Uterus (tissue), 4 donors: ENCODE data around the gene LLCFC1. TPM values are rescaled to one million over a fixed set of nuclear protein-coding genes. Genes with fewer than 3 reads are reported as not detected.

Experiments
- DNase-seq, 2 donors: peaks; one replicate each; pipeline ENCODE4 v3.0.0-alpha.2; 2019 to 2020
- H3K27ac ChIP-seq, 2 donors: fragments of 200-600 bp; sonication (generic); 1 replicate in 1 of 2; 2 replicates in 1 of 2; pipeline ENCODE4 v1.5.1; 2016 to 2018
- H3K27me3 ChIP-seq, 2 donors: fragments of 200-600 bp; sonication (generic); one replicate each; pipeline ENCODE4 v1.5.1; 2018 to 2019; ENCODE audit warnings: control low read depth in 1 of 2
- H3K36me3 ChIP-seq, 2 donors: fragments of 200-600 bp; sonication (generic); one replicate each; pipeline ENCODE4 v1.5.1; 2019; ENCODE audit warnings: control low read depth in 1 of 2
- H3K4me1 ChIP-seq, 2 donors: fragments of 200-600 bp; sonication (generic); one replicate each; pipeline ENCODE4 v1.5.1; 2018 to 2019; ENCODE audit warnings: control low read depth in 1 of 2
- H3K4me3 ChIP-seq, 2 donors: fragments of 200-600 bp; sonication (generic); 1 replicate in 1 of 2; 2 replicates in 1 of 2; pipeline ENCODE4 v1.5.1; 2018 to 2019; ENCODE audit warnings: mild to moderate bottlenecking in 1 of 2
- H3K9me3 ChIP-seq, 2 donors: fragments of 200-600 bp; sonication (generic); one replicate each; pipeline ENCODE4 v1.5.1; 2019; ENCODE audit warnings: control low read depth in 1 of 2
- CTCF ChIP-seq, 4 experiments: fragments of 200-600 bp in 2 of 4; fragments of 450-650 bp in 2 of 4; sonication (generic) in 2 of 4; IDR thresholded peaks; one replicate each; pipeline ENCODE4 v1.5.1; 2016 to 2019; ENCODE audit warnings: antibody characterized with exemption in 4 of 4, mild to moderate bottlenecking in 2 of 4, moderate library complexity in 1 of 4
- POLR2A ChIP-seq, 2 donors: fragments of 450-650 bp; IDR thresholded peaks; one replicate each; pipeline ENCODE4 v1.6.1; 2016; ENCODE audit warnings: antibody characterized with exemption in 2 of 2, mild to moderate bottlenecking in 1 of 2, moderate library complexity in 1 of 2
- intact Hi-C: fragments of 100-400 bp; cut with DNase I; formaldehyde crosslinking; loops from one replicate; pipeline ENCODE4 v1.15.1; 2023; ENCODE audit warnings: low total_unique reads
- total RNA-seq, 4 donors: library from RNA; depleted of rRNA in 3 of 4; stranded (reverse); fragments of >200 nt in 3 of 4; gene quantifications; one replicate each; pipeline versions ENCODE4 v1.1.0 to v1.2.4, GENCODE V29; 2014 to 2023
- donor health status: DM: yes; HTN: yes; CAD: no.

LLCFC1 gene
- total RNA-seq, 4 donors from 2014 or later: not detected

DNA sequence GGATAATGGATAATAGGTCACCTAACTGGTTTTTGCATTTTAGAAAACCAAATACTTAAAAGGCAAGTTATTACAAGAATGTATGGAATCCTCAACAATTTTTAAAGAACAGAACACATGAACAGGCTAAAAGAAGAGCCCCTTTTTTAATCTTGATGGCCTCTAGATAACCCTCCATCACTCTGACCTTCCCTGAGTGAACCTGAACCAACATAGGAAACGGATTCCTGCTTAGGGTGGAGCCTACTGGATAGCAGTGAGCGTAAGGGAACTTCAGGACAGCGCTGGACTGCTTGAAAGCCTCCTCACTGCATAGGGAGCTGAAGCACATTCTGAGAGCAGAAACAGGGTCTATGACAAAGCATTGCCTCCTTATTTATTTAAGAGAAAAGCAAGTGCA, 26.2 kb upstream of the LLCFC1 start:
- Histone ChIP-seq H3K36me3 (no peaks in the 10 kb centered on the region), H3K4me3 (no peak overlapping the region), H3K4me1 (no peaks in the 10 kb centered on the region), H3K27me3 (no peaks in the 10 kb centered on the region), H3K9me3 (no peaks in the 10 kb centered on the region), H3K27ac (no peak overlapping the region)
- TF ChIP-seq POLR2A (IDR thresholded peaks at IDR 0.05) (no peak), CTCF (IDR thresholded peaks at IDR 0.05) (no peak)
- no peak for DNase-seq
- intact Hi-C loops: no loop called here

DNA sequence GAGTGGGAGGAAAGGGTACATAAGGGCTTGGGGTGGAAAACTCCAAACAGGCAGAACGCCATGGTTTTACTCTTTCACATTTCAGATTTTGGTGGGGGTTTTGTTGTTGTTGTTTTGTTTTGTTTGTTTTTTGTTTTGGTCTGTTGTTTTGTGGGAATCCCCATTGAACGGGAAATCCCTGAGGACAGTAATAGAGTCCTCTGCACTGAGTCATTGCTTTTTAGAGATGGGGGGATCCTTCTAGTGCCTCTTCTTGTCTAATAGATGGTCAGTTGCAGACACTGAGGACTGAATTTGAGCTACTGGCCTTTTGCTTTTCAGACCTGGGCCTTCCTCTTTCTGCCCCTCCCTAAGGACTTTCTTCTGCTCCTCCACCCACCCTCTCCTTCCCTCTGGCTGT, 25.7 kb upstream of the LLCFC1 start:
- TF ChIP-seq CTCF (IDR thresholded peaks at IDR 0.05) (no peak), POLR2A (IDR thresholded peaks at IDR 0.05) (no peak)
- no peaks in the 10 kb centered on the region for H3K36me3 ChIP-seq
- no peak overlapping the region for H3K4me3 ChIP-seq
- no peaks in the 10 kb centered on the region for H3K4me1 ChIP-seq
- intact Hi-C loops: no loop called here
- no peak overlapping the region for H3K27ac ChIP-seq
- no peaks in the 10 kb centered on the region for H3K9me3 ChIP-seq
- no peaks in the 10 kb centered on the region for H3K27me3 ChIP-seq
- no peak for DNase-seq

DNA sequence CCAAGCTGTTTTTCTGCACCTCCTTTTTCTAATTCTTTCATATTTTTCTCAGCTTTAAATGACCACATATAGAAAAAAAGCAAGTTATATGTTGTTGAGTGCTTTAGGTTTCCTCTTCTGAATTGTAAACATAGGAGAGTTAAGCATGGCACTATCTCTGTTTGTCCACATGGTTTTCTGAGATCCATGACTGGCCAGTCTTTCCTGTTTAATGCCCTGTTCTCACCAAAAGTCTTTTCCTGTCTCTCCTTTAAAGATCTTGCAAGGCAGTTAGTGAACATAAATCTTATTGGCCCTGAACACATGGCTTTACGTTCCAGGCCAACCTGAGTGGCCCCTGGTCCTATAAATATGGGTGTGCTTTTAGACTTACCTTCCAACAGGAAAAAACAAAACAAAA, 25.2 kb upstream of the LLCFC1 start:
- no peaks in the 10 kb centered on the region for H3K9me3 ChIP-seq
- no peak overlapping the region for H3K4me3 ChIP-seq
- no peak overlapping the region for H3K27ac ChIP-seq
- H3K36me3 ChIP-seq: no peaks in the 10 kb centered on the region
- DNase-seq: no peak
- intact Hi-C loops: no loop called here
- no peaks in the 10 kb centered on the region for H3K27me3 ChIP-seq
- no peaks in the 10 kb centered on the region for H3K4me1 ChIP-seq
- no peak for TF ChIP-seq CTCF (IDR thresholded peaks at IDR 0.05)
- TF ChIP-seq POLR2A (IDR thresholded peaks at IDR 0.05): no peak

- no peaks in the 10 kb centered on the region for H3K27me3 ChIP-seq
- intact Hi-C loops: no loop called here
These were observed 24.0 kb upstream of the LLCFC1 start for GRCh38 chr7:142915315-142915714.

GRCh38 chr7:142916508-142916907, 22.8 kb upstream of the LLCFC1 start:
- Histone ChIP-seq H3K27me3 (no peaks in the 10 kb centered on the region), H3K4me3 (no peak overlapping the region), H3K9me3 (no peaks in the 10 kb centered on the region), H3K27ac (no peak overlapping the region), H3K36me3 (no peaks in the 10 kb centered on the region), H3K4me1 (no peaks in the 10 kb centered on the region)
- no peak for DNase-seq
- intact Hi-C loops: no loop called here
- TF ChIP-seq POLR2A (IDR thresholded peaks at IDR 0.05) (no peak), CTCF (IDR thresholded peaks at IDR 0.05) (no peak)

More at GRCh38 chr7:142915315-142915714, 24.0 kb upstream of the LLCFC1 start:
- H3K9me3 ChIP-seq: no peaks in the 10 kb centered on the region
- H3K4me3 ChIP-seq: no peak overlapping the region
- no peaks in the 10 kb centered on the region for H3K4me1 ChIP-seq
- H3K36me3 ChIP-seq: no peaks in the 10 kb centered on the region
- no peak for TF ChIP-seq POLR2A (IDR thresholded peaks at IDR 0.05)
- no peak overlapping the region for H3K27ac ChIP-seq
- DNase-seq: no peak

GRCh38 chr7:142917447-142917846, 21.8 kb upstream of the LLCFC1 start:
- TF ChIP-seq CTCF (IDR thresholded peaks at IDR 0.05) (no peak), POLR2A (IDR thresholded peaks at IDR 0.05) (no peak)
- no peak overlapping the region for H3K27ac ChIP-seq
- H3K36me3 ChIP-seq: no peaks in the 10 kb centered on the region
- no peaks in the 10 kb centered on the region for H3K9me3 ChIP-seq
- no peaks in the 10 kb centered on the region for H3K4me1 ChIP-seq
- H3K27me3 ChIP-seq: no peaks in the 10 kb centered on the region
- DNase-seq: no peak
- H3K4me3 ChIP-seq: no peak overlapping the region
- intact Hi-C loops: no loop called here
